NCI-H187 (cell line): ENCODE measurements around the gene PHAX.
"Not testable (repeated sequence)": the region's sequence is repeated elsewhere in the genome, so short reads cannot be mapped to it uniquely, and the experiment has no call there.

ENCODE experiments used
- DNase-seq, 2 experiments: peaks; one replicate each; lab custom pipeline; 2025; lab: John Stamatoyannopoulos, UW

PHAX gene

GRCh38 chr5:126605525-126605924 is 4.8 kb downstream of the PHAX start:
- no peak for DNase-seq

- DNase-seq: no peak
Measured at GRCh38 chr5:126610160-126610559, 9.4 kb downstream of the PHAX start.

GRCh38 chr5:126610616-126611015 is 9.9 kb downstream of the PHAX start:
- no peak for DNase-seq

- no peak for DNase-seq
Measured at GRCh38 chr5:126613941-126614592, 13.3 kb downstream of the PHAX start.

- DNase-seq: no peak
Measured at GRCh38 chr5:126615286-126615685, 14.5 kb downstream of the PHAX start.

GRCh38 chr5:126617603-126618002 is 16.9 kb downstream of the PHAX start:
- DNase-seq: not testable (repeated sequence)

- no peak for DNase-seq
Measured at GRCh38 chr5:126619781-126620180, 19.0 kb downstream of the PHAX start.

- no peak for DNase-seq
Measured at GRCh38 chr5:126624534-126624933, 23.8 kb downstream of the PHAX start.

GRCh38 chr5:126628102-126628501 is 27.4 kb downstream of the PHAX start:
- no peak for DNase-seq

GRCh38 chr5:126631920-126632319 is 31.2 kb downstream of the PHAX start:
- no peak for DNase-seq

- no peak for DNase-seq
Measured at GRCh38 chr5:126633552-126633951, 32.8 kb downstream of the PHAX start.

GRCh38 chr5:126635585-126635984 is 34.8 kb downstream of the PHAX start:
- no peak for DNase-seq

- DNase-seq: no peak
Measured at GRCh38 chr5:126636956-126637355, 36.2 kb downstream of the PHAX start.

GRCh38 chr5:126640866-126641265 is 40.1 kb downstream of the PHAX start:
- no peak for DNase-seq

GRCh38 chr5:126641387-126641786 is 40.6 kb downstream of the PHAX start:
- DNase-seq: no peak

GRCh38 chr5:126645132-126645531 is 44.4 kb downstream of the PHAX start:
- no peak for DNase-seq

GRCh38 chr5:126647071-126647470 is 46.3 kb downstream of the PHAX start:
- DNase-seq: no peak

GRCh38 chr5:126648471-126648870 is 47.7 kb downstream of the PHAX start:
- no peak for DNase-seq

GRCh38 chr5:126649057-126649456 is 48.3 kb downstream of the PHAX start:
- DNase-seq: not testable (repeated sequence)

GRCh38 chr5:126649709-126650108 is 49.0 kb downstream of the PHAX start:
- DNase-seq: not testable (repeated sequence)

- no peak for DNase-seq
Measured at GRCh38 chr5:126650463-126650862, 49.7 kb downstream of the PHAX start.

- DNase-seq: no peak
Measured at GRCh38 chr5:126651013-126651577, 50.3 kb downstream of the PHAX start.

- DNase-seq: no peak
Measured at GRCh38 chr5:126656401-126657007, 55.8 kb downstream of the PHAX start.

- DNase-seq: no peak
Measured at GRCh38 chr5:126658561-126658960, 57.8 kb downstream of the PHAX start.
